C4-2B (cell line): ENCODE results near the gene DENND1A.

Experiments used
- CTCF ChIP-seq: fragments of 450-650 bp; conservative IDR thresholded peaks from 2 replicates; pipeline ENCODE4 v1.5.1; 2017; ENCODE audit warnings: mild to moderate bottlenecking
- ZFX ChIP-seq: fragments of 450-650 bp; IDR thresholded peaks from 2 replicates; pipeline ENCODE4 v1.6.1; 2017

GRCh38 chr9:123394291-123395235, 535.4 kb downstream of the DENND1A start:
- TF ChIP-seq CTCF (no peak), ZFX (no peak)
